GM19463 (cell line): ENCODE measurements around the gene KIF3A.

Experiments
- ATAC-seq: cut with Tn5 transposase; IDR thresholded peaks from one replicate; pipeline ENCODE4 v1.9.1; 2021; ENCODE audit warnings: mild to moderate bottlenecking, moderate library complexity; ENCODE audit not compliant: unreplicated experiment

Gene KIF3A

DNA sequence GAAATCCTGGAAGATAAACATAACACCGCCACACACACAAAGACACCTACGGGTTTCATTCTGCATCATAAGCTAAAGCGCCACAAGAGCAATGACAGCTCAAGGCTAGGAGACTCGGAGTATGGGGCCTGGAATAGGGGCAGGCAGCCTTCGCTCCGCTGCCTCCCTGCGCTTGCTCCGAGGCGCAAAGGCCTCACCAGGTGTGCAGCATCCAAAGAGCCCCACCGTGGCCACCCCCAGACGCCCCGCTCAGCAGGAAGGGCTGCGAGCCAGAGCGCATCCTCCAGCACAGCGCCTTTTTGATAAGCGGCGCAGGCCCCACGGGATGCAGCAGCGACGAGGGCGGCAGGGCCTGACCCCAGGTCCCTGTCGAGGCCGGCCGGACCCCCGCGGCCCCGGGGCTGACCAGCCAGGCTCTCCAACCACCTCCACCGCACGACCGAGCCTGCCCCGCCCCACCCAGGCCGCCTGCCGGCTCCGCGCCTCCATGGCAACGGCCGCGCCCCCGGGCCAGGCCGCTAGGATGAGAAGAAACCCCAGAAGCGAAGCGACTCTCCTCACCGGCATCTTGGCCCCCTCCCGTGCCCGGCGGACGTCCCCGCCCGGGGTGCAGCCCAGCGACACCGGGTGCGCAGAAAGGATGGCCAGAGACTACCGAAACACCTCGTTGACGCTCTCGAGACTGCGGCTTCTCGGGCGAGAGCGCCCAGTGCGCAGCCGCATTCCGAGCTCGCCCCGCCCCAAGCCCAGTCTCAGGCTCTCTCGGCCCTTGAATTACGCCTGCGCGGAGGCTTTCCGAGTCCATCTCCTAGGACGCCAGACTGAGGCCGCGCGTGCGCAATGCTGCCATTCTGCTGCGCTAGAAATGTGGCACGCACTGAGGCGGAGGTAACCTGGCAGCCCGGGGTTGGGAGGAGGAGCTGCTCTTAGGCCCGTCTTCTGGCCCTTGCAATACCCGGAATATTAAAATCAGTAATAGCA is at the start of gene KIF3A:
Gene KIF3A, minus strand, starts transcription at position 694 of the 981 bp plus-strand sequence. Its CDS starts 127 bp downstream, at position 567.
- peak; percentile 84 for ATAC-seq

DNA sequence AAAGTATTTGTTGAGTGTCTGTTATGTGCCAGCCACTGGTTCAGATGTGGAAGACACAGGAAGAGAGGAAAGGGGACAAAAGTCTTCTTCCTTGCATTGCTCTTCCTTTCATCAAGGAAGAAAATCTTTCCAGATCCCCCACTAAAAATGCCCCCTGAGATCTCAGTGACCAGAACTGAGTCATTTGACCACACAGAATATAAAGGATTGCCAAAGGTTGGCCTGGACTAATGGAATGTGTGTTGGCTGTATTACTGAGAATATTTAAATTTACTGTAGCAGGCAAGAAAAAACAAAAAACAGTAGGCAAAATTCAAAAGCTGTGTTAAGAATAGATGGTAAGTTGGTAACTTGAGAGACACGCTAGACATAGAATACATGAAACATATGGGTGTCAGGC is 49.7 kb upstream of the KIF3A start:
- ATAC-seq: no peak

GRCh38 chr5:132785864-132786263 is 48.5 kb upstream of the KIF3A start:
- ATAC-seq: no peak

GRCh38 chr5:132785365-132785764 is 48.0 kb upstream of the KIF3A start:
- ATAC-seq: no peak

GRCh38 chr5:132782101-132782500 is 44.8 kb upstream of the KIF3A start:
- no peak for ATAC-seq

DNA sequence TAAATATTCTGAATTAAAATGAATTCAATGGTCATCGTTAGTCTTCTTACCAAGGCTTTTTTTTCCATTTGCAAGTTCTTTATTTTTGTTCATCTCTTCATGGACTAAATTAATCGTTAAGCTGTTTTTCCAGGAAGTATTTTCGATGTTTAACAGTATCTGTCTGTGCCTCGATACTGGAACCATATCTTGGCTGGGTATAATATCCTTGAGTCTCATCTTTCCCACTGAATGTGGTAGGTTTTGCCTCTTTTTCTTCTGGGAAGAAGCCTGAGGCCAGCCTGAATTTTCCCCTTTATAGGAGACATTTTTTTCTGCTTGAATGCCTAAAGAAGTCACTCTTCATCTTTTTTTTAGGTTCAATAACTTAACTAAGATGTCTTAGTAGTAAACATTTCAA is 43.7 kb upstream of the KIF3A start:
- ATAC-seq: no peak

- ATAC-seq: no peak
Measured at GRCh38 chr5:132780577-132780976, 43.2 kb upstream of the KIF3A start.

- no peak for ATAC-seq
Measured at GRCh38 chr5:132779961-132780360, 42.6 kb upstream of the KIF3A start.

GRCh38 chr5:132778856-132779255 is 41.5 kb upstream of the KIF3A start:
- no peak for ATAC-seq

GRCh38 chr5:132778129-132778528 is 40.8 kb upstream of the KIF3A start:
- no peak for ATAC-seq

DNA sequence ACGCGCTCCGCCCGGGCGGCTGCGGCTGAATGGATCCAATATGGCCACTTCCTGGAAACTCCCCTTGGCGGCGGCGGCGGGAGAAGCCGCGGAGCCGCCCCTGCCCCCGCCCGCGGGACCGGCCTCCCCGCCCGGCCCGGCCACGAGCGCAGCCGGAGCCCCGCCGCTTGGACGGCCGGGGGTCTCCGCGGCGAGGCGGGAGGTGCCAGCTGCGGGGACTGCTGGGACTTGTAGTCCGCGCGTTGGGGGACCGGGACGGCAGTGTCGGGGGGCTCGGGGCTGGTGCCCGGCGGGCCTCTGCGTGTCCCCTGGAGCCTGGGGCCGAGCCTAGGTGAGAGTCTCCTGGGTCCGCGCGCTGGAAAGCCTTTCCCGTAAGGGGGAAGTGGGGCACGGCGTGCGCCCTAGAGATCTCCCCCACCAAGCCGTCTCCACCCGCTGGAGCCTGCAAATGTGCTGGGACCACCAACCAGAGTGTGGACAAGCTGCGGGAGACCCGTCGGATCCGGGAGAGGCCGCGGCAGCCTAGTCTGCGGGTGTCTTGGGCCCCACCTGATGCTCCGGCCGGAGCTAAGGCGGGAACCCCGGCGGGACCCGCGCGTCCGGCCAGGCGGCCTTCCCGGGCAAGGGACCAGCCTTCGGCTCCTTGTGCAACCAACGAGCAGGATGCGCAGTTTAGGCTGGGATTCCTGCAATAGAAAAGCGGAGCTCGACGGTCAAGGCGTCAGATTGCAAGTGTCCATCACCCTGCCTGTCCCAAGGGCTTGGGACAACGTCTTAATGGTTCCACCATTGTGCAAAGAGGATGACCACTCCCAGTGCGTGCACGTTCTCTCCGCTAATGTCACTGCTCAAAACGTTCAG is 40.1 kb upstream of the KIF3A start, which contains the start of gene SEPTIN8:
Gene SEPTIN8, minus strand, starts transcription at position 31 of the 861 bp plus-strand sequence. CDS start 102 bp downstream, outside the sequence.
- ATAC-seq: peak; percentile 66

- ATAC-seq: no peak
Measured at GRCh38 chr5:132776938-132777208, 39.5 kb upstream of the KIF3A start.

- peak; percentile 26 for ATAC-seq
Measured at GRCh38 chr5:132776131-132776937, 39.0 kb upstream of the KIF3A start.

GRCh38 chr5:132775476-132775961 is 38.2 kb upstream of the KIF3A start:
- no peak for ATAC-seq

GRCh38 chr5:132774896-132775295 is 37.5 kb upstream of the KIF3A start:
- ATAC-seq: no peak

DNA sequence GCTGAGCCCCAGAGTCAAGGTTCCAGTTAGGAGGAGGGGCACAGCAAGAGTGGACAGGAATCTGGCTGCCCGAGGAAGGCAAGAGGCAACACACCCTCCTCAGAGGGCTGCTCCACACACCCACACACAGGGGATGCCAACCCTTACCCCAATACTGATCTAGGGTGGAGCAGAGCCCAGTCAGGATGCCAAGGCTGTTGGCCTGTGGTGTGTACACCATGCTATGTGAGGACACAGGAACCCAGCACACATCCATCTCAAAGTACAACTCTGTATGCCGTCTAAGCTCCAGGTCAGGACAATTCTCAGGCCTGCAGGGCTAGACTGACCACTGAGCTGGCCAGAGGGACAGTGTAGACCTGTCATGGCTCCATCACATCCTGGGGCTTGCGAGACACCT is 37.1 kb upstream of the KIF3A start:
- no peak for ATAC-seq

GRCh38 chr5:132773601-132774355 is 36.4 kb upstream of the KIF3A start:
- no peak for ATAC-seq

GRCh38 chr5:132773114-132773513 is 35.8 kb upstream of the KIF3A start:
- no peak for ATAC-seq

DNA sequence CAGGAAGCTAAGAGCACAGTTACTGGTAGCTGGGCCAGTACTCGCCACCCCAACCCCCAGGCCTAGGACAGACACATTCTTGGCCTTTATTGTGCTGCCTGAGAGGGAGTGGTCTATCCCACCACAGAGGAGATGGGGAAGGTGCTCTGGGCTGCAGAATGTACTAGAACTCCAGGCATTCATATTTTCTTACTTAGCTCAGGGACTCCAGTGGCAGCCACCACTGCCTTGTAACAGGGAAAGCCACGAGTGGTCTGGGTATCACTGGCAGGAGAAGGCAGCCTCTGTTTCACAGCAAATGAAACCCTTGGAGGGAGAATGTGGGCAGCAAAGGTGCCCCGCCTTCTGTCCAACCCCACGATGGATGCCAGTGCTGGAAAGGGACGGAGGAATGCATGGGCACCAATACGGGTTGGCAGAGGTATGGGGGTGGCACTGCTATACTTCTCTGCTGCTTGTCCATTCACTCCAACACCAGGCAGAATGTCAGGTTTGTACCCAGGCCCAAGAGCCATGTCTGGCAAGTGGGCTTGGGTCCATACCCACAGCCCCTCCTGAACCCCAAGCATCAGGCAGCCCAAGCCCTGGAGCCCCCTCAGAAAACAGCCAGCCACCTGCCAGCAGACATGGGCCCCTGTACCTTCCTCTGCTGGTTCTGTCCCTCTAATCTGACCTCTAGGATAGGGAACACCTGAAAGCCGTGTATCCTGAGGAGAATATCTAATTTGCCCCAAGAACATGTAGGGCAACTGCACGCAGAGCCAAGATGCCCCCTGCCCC is 35.1 kb upstream of the KIF3A start:
- no peak for ATAC-seq
